H1 (cell line): ENCODE data around the gene LKAAEAR1. TPM values are rescaled to one million over a fixed set of nuclear protein-coding genes. Genes with fewer than 3 reads are reported as not detected.

Source experiments
- CTCF ChIP-seq, 3 experiments: IDR thresholded peaks; 1 replicate in 2 of 3; 2 replicates in 1 of 3; pipeline versions ENCODE4 v1.5.1 to v1.6.1; 2011; ENCODE audit warnings: low read length in 3 of 3, mild to moderate bottlenecking in 3 of 3, inconsistent platforms in 2 of 3, low read depth in 1 of 3, moderate library complexity in 1 of 3; ENCODE audit not compliant: insufficient read depth in 1 of 3; ENCODE audit errors: control extremely low read depth in 1 of 3
- POU5F1 ChIP-seq: IDR thresholded peaks from 2 replicates; pipeline ENCODE4 v1.6.1; 2011; ENCODE audit warnings: low read depth, mild to moderate bottlenecking, low read length, moderate library complexity
- RAD21 ChIP-seq, 2 experiments: IDR thresholded peaks in 1 of 2; conservative IDR thresholded peaks in 1 of 2; 2 replicates each; pipeline ENCODE4 v1.6.1; 2011; ENCODE audit warnings: low read depth in 2 of 2, low read length in 2 of 2, improper control_type of control experiment in 1 of 2, inconsistent platforms in 1 of 2, mild to moderate bottlenecking in 1 of 2, moderate library complexity in 1 of 2
- polyA plus RNA-seq, 7 experiments: library from polyadenylated mRNA; depleted of rRNA in 3 of 7; stranded (reverse) in 5 of 7; unstranded in 2 of 7; fragments of >200 nt in 5 of 7; fragments of 200-250 nt in 2 of 7; gene quantifications; 1 replicate in 5 of 7; 2 replicates in 1 of 7; 4 replicates in 1 of 7; pipeline versions ENCODE4 v1.2.1 to v1.2.3, GENCODE V29; 2011 to 2013; ENCODE audit warnings: missing spikeins in 2 of 7, mixed read lengths in 2 of 7
- total RNA-seq: library from RNA; stranded (reverse); fragmentation: NEBNext Ultra II Directional; extraction: Animal tissue kit (Norgen Biotek cat#: 25700); gene quantifications from 2 replicates; pipeline ENCODE4 v1.2.1, GENCODE V29; 2021

The LKAAEAR1 gene
- total and polyA plus RNA-seq, 2 of the 8 experiments (the other 6 are each of a cell fraction or from before 2014, with no cell fraction given): 0.41 to 0.53 TPM

- TF ChIP-seq RAD21 (IDR thresholded peaks at IDR 0.05 in 1 of 2, conservative IDR thresholded peaks at IDR 0.05 in 1 of 2; ENCODE audit: low read depth in 2 of 2, low read length in 2 of 2) (0 out of 4 replicates have a peak, but pooled peaks of 1 of the 2 experiments have one; percentile 11), CTCF (IDR thresholded peaks at IDR 0.05; ENCODE audit: control extremely low read depth in 1 of 3, insufficient read depth in 1 of 3, low read depth in 1 of 3, low read length in 3 of 3) (peak in 1 of 3 experiments; percentile 5; a peak in 1 of 4 replicates), POU5F1 (no peak)
These were observed 34.9 kb downstream of the LKAAEAR1 start, which contains the start of gene SOX18 (continued) for GRCh38 chr20:64049060-64049877.
